ENCODE data around the gene TUBG1.

DNA sequence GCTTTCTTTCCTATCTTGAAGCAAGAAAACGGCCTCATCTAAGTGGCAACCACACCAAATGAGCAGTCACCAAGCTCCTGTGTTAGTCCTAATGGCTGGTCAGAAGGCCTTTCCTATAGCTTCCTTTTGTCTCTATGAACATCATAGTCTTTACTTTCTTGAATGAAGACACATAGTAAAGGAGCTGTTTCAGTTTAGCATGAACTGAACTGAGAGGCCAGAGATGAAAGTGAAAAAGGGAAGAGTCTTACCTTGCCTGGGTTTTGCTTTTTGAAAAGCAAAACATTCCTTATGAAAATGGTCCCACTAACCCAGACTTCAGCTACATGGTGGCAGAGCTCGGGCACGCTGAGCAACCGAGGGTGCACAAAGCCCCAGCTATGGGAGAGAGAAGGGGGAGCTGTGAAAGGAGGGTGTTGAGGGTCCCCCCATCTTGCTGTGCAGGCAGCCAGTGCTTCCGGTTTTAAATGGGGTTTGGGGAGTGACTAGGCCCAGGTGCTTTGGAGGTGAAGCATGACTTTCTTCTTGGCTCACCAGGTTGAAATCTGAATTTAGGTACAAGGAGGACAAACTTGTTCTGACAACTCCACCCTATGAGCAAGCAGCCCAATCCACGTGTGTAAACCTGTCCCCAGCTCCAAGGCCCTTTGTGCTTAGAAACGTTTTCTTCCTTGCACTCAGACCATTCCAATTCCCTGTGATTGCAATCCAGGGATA is 22.8 kb upstream of the TUBG1 start:
- no peak for TF ChIP-seq CTCF (IDR thresholded peaks at IDR 0.05)
- no peak for TF ChIP-seq PRDM15 (CRISPR knock-in tag; IDR thresholded peaks at IDR 0.05)
- no peak for TF ChIP-seq JUN (CRISPR knock-in tag; IDR thresholded peaks at IDR 0.05)
- no peak for TF ChIP-seq ATF2 (CRISPR knock-in tag; IDR thresholded peaks at IDR 0.05; ENCODE audit: borderline replicate concordance, low read depth)
- TF ChIP-seq GTF2I (CRISPR knock-in tag; conservative IDR thresholded peaks at IDR 0.05): no peak
- TF ChIP-seq TCF7 (CRISPR knock-in tag; IDR thresholded peaks at IDR 0.05; ENCODE audit: low read depth): no peak
- TF ChIP-seq, protein P1, sequence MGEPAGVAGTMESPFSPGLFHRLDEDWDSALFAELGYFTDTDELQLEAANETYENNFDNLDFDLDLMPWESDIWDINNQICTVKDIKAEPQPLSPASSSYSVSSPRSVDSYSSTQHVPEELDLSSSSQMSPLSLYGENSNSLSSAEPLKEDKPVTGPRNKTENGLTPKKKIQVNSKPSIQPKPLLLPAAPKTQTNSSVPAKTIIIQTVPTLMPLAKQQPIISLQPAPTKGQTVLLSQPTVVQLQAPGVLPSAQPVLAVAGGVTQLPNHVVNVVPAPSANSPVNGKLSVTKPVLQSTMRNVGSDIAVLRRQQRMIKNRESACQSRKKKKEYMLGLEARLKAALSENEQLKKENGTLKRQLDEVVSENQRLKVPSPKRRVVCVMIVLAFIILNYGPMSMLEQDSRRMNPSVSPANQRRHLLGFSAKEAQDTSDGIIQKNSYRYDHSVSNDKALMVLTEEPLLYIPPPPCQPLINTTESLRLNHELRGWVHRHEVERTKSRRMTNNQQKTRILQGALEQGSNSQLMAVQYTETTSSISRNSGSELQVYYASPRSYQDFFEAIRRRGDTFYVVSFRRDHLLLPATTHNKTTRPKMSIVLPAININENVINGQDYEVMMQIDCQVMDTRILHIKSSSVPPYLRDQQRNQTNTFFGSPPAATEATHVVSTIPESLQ (CRISPR knock-in tag; IDR thresholded peaks at IDR 0.05): no peak
- TF ChIP-seq MYBL2 (CRISPR knock-in tag; IDR thresholded peaks at IDR 0.05): no peak
- no peak for TF ChIP-seq NR2C2 (CRISPR knock-in tag; IDR thresholded peaks at IDR 0.05)
- TF ChIP-seq CREB1 (CRISPR knock-in tag; IDR thresholded peaks at IDR 0.05): no peak
- TF ChIP-seq FOXP1 (CRISPR knock-in tag; IDR thresholded peaks at IDR 0.05; ENCODE audit: borderline replicate concordance): no peak

All from WTC11 (cell line).